ENCODE results near the gene CBX7.
A peak's percentile ranks its signal among the peaks of the same experiment; 100 is the strongest.

Gene CBX7

DNA sequence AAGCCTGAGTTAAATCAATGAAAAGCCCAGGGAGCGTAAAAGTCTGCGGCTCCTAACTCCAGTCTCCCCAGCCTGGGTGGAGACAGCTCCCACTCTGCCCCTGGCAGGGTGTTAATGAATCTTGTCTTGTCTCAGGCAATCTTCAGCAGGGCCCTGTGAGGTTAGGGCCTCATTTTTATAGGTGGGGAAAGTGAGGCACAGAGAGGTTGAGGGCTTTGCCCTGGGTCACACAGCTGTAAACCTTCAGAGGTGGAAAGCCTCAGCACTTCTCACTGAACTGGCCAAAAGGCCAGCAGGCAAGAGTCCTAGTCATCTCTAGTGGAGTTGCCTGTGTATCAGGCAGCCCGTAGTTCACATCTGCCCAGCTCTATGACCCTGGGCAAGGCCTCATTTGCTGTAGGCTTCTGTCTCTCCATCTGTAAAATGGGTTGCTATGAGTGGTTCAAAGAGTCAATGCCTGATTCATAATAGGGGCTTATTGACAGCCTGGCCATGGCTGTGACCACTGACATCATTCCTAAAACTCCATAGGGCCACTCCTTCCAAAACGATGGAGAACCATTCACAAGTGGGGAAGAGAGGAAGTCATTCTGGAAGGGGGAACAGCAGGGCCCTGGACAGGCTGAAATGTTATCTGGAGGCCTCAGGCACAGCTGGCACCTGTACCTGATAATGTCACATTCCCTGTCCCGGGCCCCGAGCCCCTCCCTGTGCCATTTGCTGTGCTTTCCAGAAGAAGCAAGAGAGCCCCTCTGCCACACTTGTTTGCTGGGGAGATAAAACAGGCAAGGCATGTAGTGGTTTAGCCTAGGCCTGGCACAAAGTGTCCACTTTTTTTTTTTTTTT is 6.0 kb downstream of the CBX7 start:
- no peak for DNase-seq

- DNase-seq, result peak; percentile 43
These were observed 8.2 kb downstream of the CBX7 start for GRCh38 chr22:39144101-39144767.

DNA sequence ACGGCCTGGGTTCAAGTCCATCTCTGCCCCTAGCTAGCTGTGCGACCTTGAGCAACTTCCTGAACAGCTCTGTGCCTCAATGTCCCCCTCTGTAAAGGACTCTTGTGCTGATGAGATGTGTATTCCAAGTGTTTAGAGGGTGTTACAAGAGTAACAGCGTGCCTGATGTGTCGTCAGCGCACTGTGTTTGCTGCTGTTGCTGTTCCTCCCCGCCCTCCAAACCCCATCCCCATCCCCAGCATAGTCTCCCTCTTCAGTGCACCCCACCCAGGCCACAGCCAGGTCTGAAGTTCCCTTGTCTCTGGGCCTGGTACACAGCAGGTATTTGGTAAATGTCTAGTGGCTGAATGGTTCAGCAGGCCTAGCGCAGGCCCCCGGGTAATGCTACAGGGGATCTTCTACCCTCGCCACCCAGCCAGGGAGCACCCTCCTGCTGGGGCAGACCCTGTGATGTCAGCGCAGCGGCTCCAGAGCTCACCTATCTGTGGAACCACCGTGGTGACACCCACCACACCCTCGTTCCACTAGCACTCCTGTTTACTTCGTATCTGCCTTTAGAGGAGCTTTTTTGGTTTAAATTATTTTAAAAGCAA is 10.3 kb downstream of the CBX7 start:
- DNase-seq, result no peak

- DNase-seq, result no peak
These were observed 12.5 kb downstream of the CBX7 start for GRCh38 chr22:39139933-39140332.

- DNase-seq, result no peak
These were observed 14.0 kb downstream of the CBX7 start for GRCh38 chr22:39138357-39138997.

DNA sequence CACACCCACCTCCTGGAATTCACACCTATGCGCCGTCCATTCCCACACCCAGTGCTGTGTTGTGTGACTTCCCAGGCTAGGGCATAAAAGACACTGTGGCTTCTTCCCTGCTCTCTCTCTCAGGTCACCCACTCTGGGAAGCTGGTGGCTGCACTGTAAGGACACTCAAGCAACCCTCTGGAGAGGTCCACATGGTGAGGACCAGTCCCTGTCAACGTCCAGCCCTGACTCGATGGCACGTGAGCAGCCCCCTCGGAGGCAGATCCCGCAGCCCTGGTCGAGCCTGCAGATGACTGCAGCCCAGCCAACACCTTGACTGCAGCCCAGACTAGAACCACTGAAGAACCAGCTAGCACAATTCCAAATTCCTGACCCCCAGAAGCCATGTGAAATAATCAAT is 16.2 kb downstream of the CBX7 start:
- DNase-seq, result no peak

DNA sequence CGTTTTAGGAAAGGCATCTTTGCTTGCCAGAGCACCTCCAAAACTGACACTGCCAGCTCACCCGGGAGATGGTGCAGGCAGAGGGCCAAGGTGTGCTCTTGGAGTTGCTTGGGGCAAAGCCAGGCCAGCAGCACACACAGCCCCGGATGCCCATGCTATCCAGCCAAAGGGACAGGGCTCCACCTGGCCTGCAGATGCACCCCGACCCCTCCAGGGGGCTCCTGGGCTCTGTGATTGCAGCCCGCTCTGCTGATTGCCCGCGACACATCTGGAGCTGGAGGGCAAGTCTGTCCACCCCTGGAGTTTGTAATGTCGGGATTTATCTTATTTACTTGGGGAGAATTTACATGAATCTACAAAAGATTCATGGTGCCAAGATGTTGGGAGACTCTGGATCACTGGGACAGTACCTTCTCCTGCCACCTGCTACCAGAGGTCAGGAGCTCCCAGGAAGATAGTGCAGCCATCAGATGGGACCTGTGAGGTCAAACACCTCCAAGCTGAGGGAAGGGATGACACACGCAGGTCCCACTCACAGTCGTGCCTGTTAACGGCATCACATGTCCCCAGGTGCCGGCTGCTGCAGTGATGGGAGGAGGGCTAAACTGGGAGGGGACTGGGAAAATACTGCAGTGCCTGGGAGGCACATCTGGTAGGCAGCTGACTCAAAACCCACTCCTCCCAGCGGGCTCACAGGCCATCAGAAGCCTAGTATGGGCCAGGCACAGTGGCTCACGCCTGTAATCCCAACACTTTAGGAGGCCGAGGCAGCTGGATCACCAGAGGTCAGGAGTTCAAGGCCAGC is 17.2 kb downstream of the CBX7 start:
- peak; percentile 31 for DNase-seq

DNA sequence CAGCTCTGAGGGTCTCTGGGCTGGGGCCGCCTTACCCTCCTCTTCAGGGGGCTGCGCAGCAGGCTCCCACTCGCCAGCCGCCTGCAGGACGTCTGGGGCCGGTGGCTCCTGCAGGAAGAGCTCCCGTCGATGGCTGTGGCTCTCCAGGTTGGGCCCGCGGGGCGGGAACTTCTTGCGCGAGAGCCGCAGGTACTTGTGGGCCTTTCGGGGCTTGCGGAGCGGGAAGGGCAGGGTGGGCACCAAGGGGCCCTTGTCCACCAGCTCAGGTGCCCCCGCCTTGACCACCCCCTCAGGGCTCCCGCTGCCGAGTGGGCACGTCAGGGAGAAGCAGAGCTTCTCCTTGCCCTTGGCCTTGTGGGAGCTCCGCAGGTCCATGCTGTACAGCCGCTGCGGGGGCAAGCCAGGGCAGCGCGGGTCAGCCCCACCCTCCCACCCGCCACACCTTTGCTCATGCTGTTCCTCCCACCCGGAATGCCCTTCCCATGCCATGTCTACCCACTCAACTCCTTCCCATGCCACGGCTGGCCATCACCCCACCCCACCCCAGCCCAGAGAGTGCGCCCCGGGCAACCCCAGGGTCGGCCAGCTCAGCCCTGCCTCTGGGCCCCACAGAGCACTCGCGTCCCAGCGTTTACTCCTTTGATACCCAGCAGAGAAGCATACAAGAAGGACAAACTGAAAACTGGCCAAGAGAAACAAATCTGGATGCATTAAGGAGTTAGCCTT is 18.0 kb downstream of the CBX7 start:
- no peak for DNase-seq

DNA sequence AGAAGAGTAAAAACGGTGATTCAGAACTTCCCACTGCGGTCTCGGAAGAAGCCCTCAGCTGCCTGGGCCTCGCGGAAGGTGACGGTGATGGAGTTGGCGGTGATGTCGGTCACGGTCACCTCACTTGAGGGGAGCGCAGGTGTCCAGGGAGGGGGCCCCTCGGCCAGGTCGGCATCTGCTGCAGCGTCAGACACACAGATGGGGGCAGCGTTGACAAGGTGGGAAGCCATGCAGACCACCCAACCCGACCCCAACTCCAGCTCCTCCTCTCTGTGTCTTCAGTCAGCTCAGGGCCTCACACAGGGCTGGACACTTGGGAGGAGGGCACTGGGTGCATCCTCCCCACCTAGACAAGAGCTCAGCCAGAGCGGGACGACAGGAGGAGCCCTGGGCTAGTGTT is 18.6 kb downstream of the CBX7 start:
- no peak for DNase-seq

GRCh38 chr22:39132871-39133524 is 19.5 kb downstream of the CBX7 start:
- DNase-seq, result no peak

GRCh38 chr22:39132281-39132680 is 20.2 kb downstream of the CBX7 start:
- DNase-seq, result no peak

DNA sequence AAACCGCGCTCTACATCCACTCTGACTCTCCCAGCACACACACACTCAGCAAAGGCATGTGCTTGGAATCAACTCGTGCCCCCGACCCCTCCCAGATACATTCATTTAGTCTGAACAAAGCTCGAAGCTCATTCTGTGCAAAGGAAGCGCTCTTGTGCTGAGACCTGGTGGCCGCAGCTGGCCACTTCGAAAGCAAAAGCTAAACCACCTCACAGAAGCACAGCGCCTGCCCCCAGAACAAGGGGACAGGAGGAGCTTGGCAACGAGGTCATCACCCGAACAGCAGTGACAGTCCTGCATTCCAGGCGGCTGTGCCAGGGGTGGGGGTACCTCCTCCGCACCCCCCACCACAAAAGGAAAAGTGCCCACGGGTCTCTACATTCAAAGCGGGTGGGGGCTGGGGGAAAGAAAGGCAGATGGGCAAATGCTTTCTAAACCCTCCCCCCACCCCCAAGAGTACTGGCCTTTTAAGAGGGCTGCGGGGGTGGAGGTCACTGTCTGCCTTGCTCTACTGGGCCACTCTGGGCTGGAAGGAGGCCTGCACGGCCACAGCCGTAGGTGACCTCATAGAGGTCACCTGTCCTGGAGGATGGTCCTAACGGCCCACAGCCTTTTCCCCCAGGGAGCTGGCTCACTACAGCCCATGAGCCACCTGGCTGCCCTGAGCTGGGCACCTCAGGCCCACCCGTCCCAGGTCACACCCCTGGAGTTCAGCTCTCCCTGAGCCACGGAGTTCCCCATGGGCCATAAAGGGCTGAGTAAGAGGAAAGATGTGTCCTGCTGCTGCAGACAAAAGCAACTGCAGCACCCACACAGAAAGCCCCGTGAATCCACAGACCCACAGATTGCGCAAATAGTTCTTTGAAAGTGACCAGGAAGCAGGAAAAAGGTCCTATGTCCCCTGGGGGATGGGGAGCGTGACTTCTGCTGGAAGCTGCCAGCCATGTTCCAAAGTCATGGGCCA is 21.3 kb downstream of the CBX7 start:
- DNase-seq, result no peak

DNA sequence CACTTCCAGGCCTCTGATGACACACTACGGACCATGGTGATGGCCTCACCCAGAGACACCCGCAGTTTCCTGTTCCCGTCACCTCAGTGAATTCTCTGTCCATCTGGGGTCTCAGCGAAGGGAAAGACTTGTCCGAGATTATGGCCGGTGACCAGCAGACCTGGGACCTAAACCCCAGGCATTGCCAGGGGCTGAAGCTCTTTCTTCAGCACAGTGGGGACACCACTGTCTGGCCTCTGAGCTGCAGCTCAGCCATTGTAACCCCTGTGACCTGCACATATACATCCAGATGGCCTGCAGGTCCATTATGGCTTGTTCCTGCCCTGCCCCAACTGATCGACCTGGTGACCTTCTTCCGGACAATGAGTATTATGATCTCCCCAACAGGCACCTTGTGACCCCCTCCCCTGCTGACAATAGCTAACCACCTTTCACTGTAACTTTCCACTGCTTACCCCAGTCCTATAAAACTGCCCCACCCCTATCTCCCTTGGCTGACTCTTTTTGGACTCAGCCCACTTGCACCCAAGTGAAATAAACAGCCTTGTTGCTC is 22.3 kb downstream of the CBX7 start:
- no peak for DNase-seq

- DNase-seq, result no peak
These were observed 22.7 kb downstream of the CBX7 start for GRCh38 chr22:39129746-39130145.

- no peak for DNase-seq
These were observed 23.4 kb downstream of the CBX7 start for GRCh38 chr22:39129081-39129480.

DNA sequence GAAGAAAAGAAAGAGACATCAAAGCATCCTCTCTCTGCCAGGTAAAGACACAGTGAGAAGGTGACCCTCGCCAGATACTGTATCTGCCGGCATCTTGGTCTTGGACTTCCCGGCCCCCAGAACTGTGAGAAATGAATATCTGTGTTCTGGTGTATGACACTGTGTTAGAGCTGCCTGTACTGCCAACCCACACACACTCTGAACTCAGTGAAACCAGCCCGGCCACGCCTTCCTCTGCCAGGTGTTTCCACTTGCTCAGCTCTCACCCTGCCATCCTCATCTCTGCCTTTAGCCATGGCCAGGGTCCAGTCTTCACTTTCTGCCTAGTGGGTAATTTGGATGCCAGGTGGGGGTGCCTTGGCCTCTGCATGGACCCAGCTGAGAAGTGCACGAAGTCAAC is 24.0 kb downstream of the CBX7 start:
- DNase-seq, result no peak

DNA sequence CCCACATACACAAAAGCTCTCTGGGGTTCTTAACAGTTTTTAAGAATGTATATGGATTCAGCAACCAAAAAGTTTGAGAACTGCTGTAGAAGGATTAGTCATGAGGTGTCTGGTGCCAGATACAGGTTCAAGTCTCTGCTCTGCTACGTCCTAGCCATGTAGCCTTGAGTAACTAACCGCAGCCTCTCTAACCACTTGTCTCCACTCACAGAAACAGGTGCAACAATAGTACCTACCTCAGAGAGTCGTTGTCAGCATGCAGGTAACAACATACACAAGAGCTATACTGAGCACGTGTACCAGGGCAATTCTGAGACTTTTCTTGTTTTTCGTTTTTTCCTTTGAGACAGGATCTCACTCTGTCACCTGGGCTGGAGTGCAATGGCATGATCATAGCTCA is 26.9 kb downstream of the CBX7 start:
- no peak for DNase-seq

GRCh38 chr22:39123751-39124581 is 28.5 kb downstream of the CBX7 start:
- no peak for DNase-seq
